GM12878 (cell line): ENCODE data around the gene SLC5A10. TPM values are rescaled to one million over a fixed set of nuclear protein-coding genes. Genes with fewer than 3 reads are reported as not detected.

ENCODE experiments used
- ATAC-seq: fragments of 200-7000 bp; cut with Tn5 transposase; 3 replicates; pipeline ENCODE4 v1.9.1; 2020; ENCODE audit warnings: mild to moderate bottlenecking, moderate library complexity
- BruUV-seq: library from RNA; stranded (reverse); fragments of 400-500 nt; replicated peaks from 2 replicates; lab custom pipeline; 2021; lab: Mats Ljungman, UMichigan
- CTCF ChIA-PET: fragments of 300-600 bp; sonication (Branson Sonifier 250); formaldehyde crosslinking; extraction: SDS; loops from one replicate; lab custom pipeline; 2021; ENCODE audit warnings: inconsistent platforms; lab: Yijun Ruan, JAX
- POLR2A ChIA-PET: fragments of 350-600 bp; formaldehyde crosslinking; extraction: SDS; loops from one replicate; lab custom pipeline; 2021; ENCODE audit warnings: inconsistent platforms; lab: Charles Lee
- RAD21 ChIA-PET: fragments of 300-600 bp; sonication (Branson Sonifier 250); formaldehyde crosslinking; loops from one replicate; lab custom pipeline; 2023; ENCODE audit warnings: antibody characterized with exemption; ENCODE audit not compliant: unreplicated experiment; lab: Charles Lee
- SMC1A ChIA-PET: fragments of 300-600 bp; sonication (Branson Sonifier 250); formaldehyde crosslinking; loops from one replicate; lab custom pipeline; 2023; ENCODE audit not compliant: unreplicated experiment, uncharacterized antibody; lab: Charles Lee
- DNase-seq: peaks from one replicate; pipeline ENCODE4 v3.0.0-alpha.2; 2011; ENCODE audit warnings: low read depth, low spot score
- FAIRE-seq: peaks from 3 replicates; lab custom pipeline; 2011; peaks lifted over from hg19 to GRCh38; lab: Jason Lieb, UNC
- H2AFZ ChIP-seq: 2 replicates; pipeline ENCODE4 v1.6.0; 2011; ENCODE audit warnings: low read depth, low read length, control low read depth; ENCODE audit not compliant: control insufficient read depth
- H3K27ac ChIP-seq: 2 replicates; pipeline ENCODE4 v1.5.1; 2011; ENCODE audit warnings: control low read depth; ENCODE audit not compliant: control insufficient read depth, insufficient read depth
- H3K27me3 ChIP-seq, 2 experiments: replicated peaks in 1 of 2; 2 replicates each; pipeline versions ENCODE4 v1.6.0 to v1.6.1; 2011; ENCODE audit warnings: low read length in 1 of 2; ENCODE audit not compliant: control insufficient read depth in 2 of 2, insufficient read depth in 2 of 2
- H3K36me3 ChIP-seq, 2 experiments: 2 replicates each; pipeline ENCODE4 v1.5.1; 2011; ENCODE audit warnings: low read length in 1 of 2; ENCODE audit not compliant: control insufficient read depth in 2 of 2, insufficient read depth in 2 of 2
- H3K4me1 ChIP-seq: 2 replicates; pipeline ENCODE4 v1.6.1; 2011; ENCODE audit warnings: mild to moderate bottlenecking, low read length, moderate library complexity, mixed read lengths; ENCODE audit not compliant: control insufficient read depth, insufficient read depth
- H3K4me2 ChIP-seq: 2 replicates; pipeline ENCODE4 v1.6.0; 2011; ENCODE audit warnings: control low read depth; ENCODE audit not compliant: control insufficient read depth, insufficient read depth
- H3K4me3 ChIP-seq: fragments of 200-600 bp; sonication (generic); 2 replicates; pipeline ENCODE4 v1.5.1; 2016
- H3K79me2 ChIP-seq: 2 replicates; pipeline ENCODE4 v1.6.0; 2011; ENCODE audit warnings: low read length; ENCODE audit not compliant: control insufficient read depth, insufficient read depth
- H3K9ac ChIP-seq: 2 replicates; pipeline ENCODE4 v1.8.0; 2011; ENCODE audit warnings: low read length, control low read depth, mixed read lengths; ENCODE audit not compliant: control insufficient read depth, insufficient read depth
- H3K9me3 ChIP-seq: replicated peaks from 3 replicates; pipeline ENCODE4 v1.5.1; 2011; ENCODE audit warnings: mild to moderate bottlenecking, low read length; ENCODE audit not compliant: control insufficient read depth, insufficient read depth
- H4K20me1 ChIP-seq: 2 replicates; pipeline ENCODE4 v1.6.0; 2011; ENCODE audit not compliant: control insufficient read depth, insufficient read depth
- CTCF ChIP-seq, 3 experiments: IDR thresholded peaks in 2 of 3; conservative IDR thresholded peaks in 1 of 3; 2 replicates each; pipeline ENCODE4 v1.5.1; 2011; ENCODE audit warnings: low read depth in 3 of 3, low read length in 3 of 3, mild to moderate bottlenecking in 3 of 3, control low read depth in 2 of 3, moderate library complexity in 2 of 3, inconsistent platforms in 1 of 3, mixed read lengths in 1 of 3; ENCODE audit not compliant: control insufficient read depth in 2 of 3, insufficient read depth in 1 of 3; ENCODE audit errors: extremely low read depth in 1 of 3
- DPF2 ChIP-seq: fragments of 450-650 bp; IDR thresholded peaks from 2 replicates; pipeline ENCODE4 v1.6.1; 2017; ENCODE audit warnings: mild to moderate bottlenecking
- EED ChIP-seq: sonication (generic); IDR thresholded peaks from 2 replicates; pipeline ENCODE4 v1.6.1; 2016; ENCODE audit warnings: antibody characterized with exemption, low read depth
- ELK1 ChIP-seq: IDR thresholded peaks from 2 replicates; pipeline ENCODE4 v1.6.1; 2012; ENCODE audit warnings: low read depth, low read length, improper control_type of control experiment
- FOS ChIP-seq: IDR thresholded peaks from 3 replicates; pipeline ENCODE4 v1.6.1; 2011; ENCODE audit warnings: borderline replicate concordance; ENCODE audit not compliant: insufficient read length; ENCODE audit errors: extremely low read depth
- LARP7 ChIP-seq: fragments of 450-650 bp; IDR thresholded peaks from 2 replicates; pipeline ENCODE4 v1.6.1; 2017; ENCODE audit warnings: mild to moderate bottlenecking
- MAX ChIP-seq: IDR thresholded peaks from 2 replicates; pipeline ENCODE4 v1.6.1; 2012; ENCODE audit warnings: low read depth, low read length, improper control_type of control experiment
- MEF2A ChIP-seq: IDR thresholded peaks from 2 replicates; pipeline ENCODE4 v1.6.1; 2011; ENCODE audit warnings: low read depth, mild to moderate bottlenecking, low read length, moderate library complexity; ENCODE audit not compliant: insufficient read depth
- MEF2B ChIP-seq: fragments of 450-650 bp; IDR thresholded peaks from 2 replicates; pipeline ENCODE4 v1.6.1; 2018; ENCODE audit warnings: mild to moderate bottlenecking, moderate library complexity; ENCODE audit not compliant: partially characterized antibody, poor library complexity, severe bottlenecking
- PAX5 ChIP-seq: IDR thresholded peaks from 2 replicates; pipeline ENCODE4 v1.6.1; 2011; ENCODE audit warnings: low read depth, low read length, borderline replicate concordance
- RFX5 ChIP-seq: IDR thresholded peaks from 2 replicates; pipeline ENCODE4 v1.6.1; 2011; ENCODE audit warnings: low read depth, low read length, improper control_type of control experiment
- RUNX3 ChIP-seq: IDR thresholded peaks from 2 replicates; pipeline ENCODE4 v1.6.1; 2012; ENCODE audit warnings: low read length, inconsistent platforms
- SPI1 ChIP-seq: IDR thresholded peaks from 2 replicates; pipeline ENCODE4 v1.6.1; 2011; ENCODE audit warnings: low read depth, mild to moderate bottlenecking, low read length, moderate library complexity, borderline replicate concordance; ENCODE audit not compliant: insufficient read depth
- SRF ChIP-seq, 2 experiments: IDR thresholded peaks; 2 replicates each; pipeline ENCODE4 v1.6.1; 2011; ENCODE audit warnings: low read depth in 2 of 2, low read length in 2 of 2, mild to moderate bottlenecking in 1 of 2, moderate library complexity in 1 of 2
- TBL1XR1 ChIP-seq: IDR thresholded peaks from 2 replicates; pipeline ENCODE4 v1.6.1; 2012; ENCODE audit warnings: low read depth, low read length, improper control_type of control experiment
- TCF7 ChIP-seq: IDR thresholded peaks from 2 replicates; pipeline ENCODE4 v1.6.1; 2014; ENCODE audit warnings: antibody characterized with exemption, borderline replicate concordance
- ZNF274 ChIP-seq: IDR thresholded peaks from one replicate; pipeline ENCODE4 v1.8.0; 2011; ENCODE audit not compliant: insufficient read length, insufficient read depth
- ZNF687 ChIP-seq: fragments of 450-650 bp; IDR thresholded peaks from 2 replicates; pipeline ENCODE4 v1.6.1; 2017; ENCODE audit warnings: mild to moderate bottlenecking, moderate library complexity
- WGBS: methylation state at CpG from one replicate; pipeline ENCODE4 v1.1.6; 2016; ENCODE audit warnings: low lambda C conversion rate; ENCODE audit not compliant: insufficient replicate concordance, insufficient coverage; ENCODE audit errors: missing lambda C conversion rate; 5-methylcytosine and 5-hydroxymethylcytosine counted together
- in situ Hi-C: fragments of 300-500 bp; cut with MboI; formaldehyde crosslinking; loops from 9 replicates; pipeline ENCODE4 v1.14.3; 2018; ENCODE audit warnings: mixed read lengths
- intact Hi-C: fragments of 100-400 bp; cut with micrococcal nuclease; formaldehyde crosslinking; loops from one replicate; pipeline ENCODE4 v1.14.2; 2022; ENCODE audit not compliant: unreplicated experiment
- polyA plus RNA-seq, 11 experiments: library from polyadenylated mRNA; depleted of rRNA in 4 of 11; unstranded in 6 of 11; stranded (reverse) in 5 of 11; fragments of >200 nt; fragmentation: Nextera tagmentation in 4 of 11; fragmentation: Illumina TruSeq in 1 of 11; extraction: Ambion mirVana in 4 of 11; extraction: Trizol in 1 of 11; gene quantifications; 1 replicate in 1 of 11; 2 replicates in 10 of 11; pipeline versions ENCODE4 v1.2.1 to v1.2.3, GENCODE V29; 2011 to 2016; ENCODE audit warnings: inconsistent platforms in 2 of 11, missing spikeins in 2 of 11, low read depth in 1 of 11
- total RNA-seq, 4 experiments: library from RNA; depleted of rRNA in 3 of 4; stranded (reverse); fragments of >200 nt in 3 of 4; fragmentation: Illumina TruSeq in 1 of 4; extraction: Trizol in 1 of 4; gene quantifications; 2 replicates each; pipeline versions ENCODE4 v1.2.1 to v1.2.3, GENCODE V29; 2013 to 2021

The SLC5A10 gene
- total and polyA plus RNA-seq, 10 of the 15 experiments (the other 5 are each of a cell fraction or from before 2014, with no cell fraction given), result under 0.01 to 0.18 (median 0.07) TPM; not detected in 4

- no peak overlapping the region for H3K4me2 ChIP-seq
- FAIRE-seq (no peak), DNase-seq (no peak)
- no peaks in the 10 kb centered on the region for H4K20me1 ChIP-seq
- RAD21 ChIA-PET, result no interaction called here
- no peaks in the 10 kb centered on the region for H3K4me1 ChIP-seq
- POLR2A ChIA-PET, result no interaction called here
- H3K4me3 ChIP-seq, result no peak overlapping the region
- WGBS, result 72% methylated on average over 4 of the region's 4 CpGs
- no peaks in the 10 kb centered on the region for H3K27me3 ChIP-seq
- H2AFZ ChIP-seq, result no peak overlapping the region
- no peak for TF ChIP-seq RUNX3
- no peak for TF ChIP-seq TCF7
- TF ChIP-seq ELK1, result no peak
- TF ChIP-seq CTCF (IDR thresholded peaks at IDR 0.05 in 2 of 3, conservative IDR thresholded peaks at IDR 0.05 in 1 of 3; ENCODE audit: control insufficient read depth in 2 of 3, extremely low read depth in 1 of 3, insufficient read depth in 1 of 3, low read depth in 3 of 3, low read length in 3 of 3), result no peak
- no peak for TF ChIP-seq MEF2B
- TF ChIP-seq TBL1XR1, result no peak
- no peak for TF ChIP-seq ZNF274
- no peak for TF ChIP-seq LARP7
- no peak for TF ChIP-seq PAX5
- TF ChIP-seq RFX5, result no peak
- TF ChIP-seq MEF2A, result no peak
- TF ChIP-seq DPF2, result no peak
- no peak for TF ChIP-seq ZNF687
- no peak for TF ChIP-seq MAX
- no peak for TF ChIP-seq EED
- TF ChIP-seq SPI1, result no peak
- TF ChIP-seq FOS, result no peak
- no peak for TF ChIP-seq SRF (IDR thresholded peaks at IDR 0.05; ENCODE audit: low read depth in 2 of 2, low read length in 2 of 2)
- TF ChIP-seq, all 136 proteins: peak for 0
- CTCF ChIA-PET, result interaction anchor here (1.0 kb wide), 1 partner anchor 15 kb away, joined by 5 read pairs; no protein-coding TSS in a partner anchor
- SMC1A ChIA-PET, result no interaction called here
- no peaks in the 10 kb centered on the region for H3K79me2 ChIP-seq
- H3K9me3 ChIP-seq, result no peaks in the 10 kb centered on the region
- intact Hi-C loops, result no loop called here
- BruUV-seq, result no TSS peak
- no peak for ATAC-seq
- in situ Hi-C loops, result no loop called here
- no peak overlapping the region for H3K27ac ChIP-seq
- peaks cover 5 to 20% of the 10 kb centered on the region in 2 experiments; a peak in 3 of 4 replicates for H3K36me3 ChIP-seq
- no peak overlapping the region for H3K9ac ChIP-seq
Measured at GRCh38 chr17:18976201-18976600, 24.2 kb downstream of the SLC5A10 start.
